Mesothelial cell of epicardium (in vitro differentiated cells): ENCODE measurements around the gene PHLDB3. TPM values are rescaled to one million over a fixed set of nuclear protein-coding genes. Genes with fewer than 3 reads are reported as not detected.
"Not testable (repeated sequence)": the region's sequence is repeated elsewhere in the genome, so short reads cannot be mapped to it uniquely, and the experiment has no call there.

ENCODE experiments used
- DNase-seq, 2 experiments: peaks; one replicate each; pipeline ENCODE4 v3.0.0; 2021; ENCODE audit warnings: low spot score in 2 of 2; ENCODE audit not compliant: unreplicated experiment in 2 of 2
- H3K27ac Mint-ChIP-seq: 2 replicates; pipeline ENCODE4 v1.8.0; 2021; ENCODE audit warnings: mixed read lengths
- H3K27me3 Mint-ChIP-seq: 2 replicates; pipeline ENCODE4 v1.8.0; 2021; ENCODE audit warnings: low read depth, mixed read lengths
- H3K36me3 Mint-ChIP-seq: 2 replicates; pipeline ENCODE4 v1.8.0; 2021; ENCODE audit warnings: mixed read lengths
- H3K4me1 Mint-ChIP-seq: 2 replicates; pipeline ENCODE4 v1.8.0; 2021; ENCODE audit warnings: mixed read lengths
- H3K4me3 Mint-ChIP-seq: 2 replicates; pipeline ENCODE4 v1.8.0; 2021; ENCODE audit warnings: mild to moderate bottlenecking, moderate library complexity, mixed read lengths
- H3K9me3 Mint-ChIP-seq: 2 replicates; pipeline ENCODE4 v1.8.0; 2021; ENCODE audit warnings: mixed read lengths
- total RNA-seq: library from RNA; stranded (reverse); gene quantifications from 3 replicates; pipeline ENCODE4 v1.2.1, GENCODE V29; 2021
- TF ChIP-seq, protein P1 (sequence below): fragments of 200-600 bp; sonication (generic); IDR thresholded peaks from one replicate; pipeline ENCODE4 v1.5.0; 2021; ENCODE audit warnings: antibody characterized with exemption; ENCODE audit not compliant: unreplicated experiment

The PHLDB3 gene
- total RNA-seq, 1 donor from 2014 or later: 31.4 TPM

DNA sequence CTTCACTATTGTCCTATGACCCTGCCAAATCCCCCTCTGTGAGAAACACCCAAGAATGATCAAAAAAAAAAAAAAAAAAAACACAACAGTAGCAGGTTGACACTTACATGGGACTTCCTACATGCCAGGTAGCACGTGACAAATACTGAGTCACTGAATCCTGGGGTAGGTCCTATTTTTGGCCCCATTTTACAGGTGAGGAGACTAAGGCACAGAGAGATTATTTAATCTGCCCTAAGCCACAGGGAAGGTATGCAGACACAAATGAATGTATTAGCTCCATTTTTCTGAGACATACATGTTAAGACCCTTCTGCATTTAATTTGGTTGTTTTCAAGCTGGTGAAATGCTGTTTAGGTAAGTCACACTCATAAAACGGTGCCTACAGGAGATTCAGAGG is 44.2 kb upstream of the PHLDB3 start:
- Mint-ChIP-seq H3K27ac (no peak overlapping the region), H3K4me3 (no peak overlapping the region), H3K36me3 (peaks cover 30% of the 10 kb centered on the region), H3K9me3 (no peaks in the 10 kb centered on the region), H3K4me1 (no peaks in the 10 kb centered on the region), H3K27me3 (no peaks in the 10 kb centered on the region)
- DNase-seq: no peak
- TF ChIP-seq, protein P1, sequence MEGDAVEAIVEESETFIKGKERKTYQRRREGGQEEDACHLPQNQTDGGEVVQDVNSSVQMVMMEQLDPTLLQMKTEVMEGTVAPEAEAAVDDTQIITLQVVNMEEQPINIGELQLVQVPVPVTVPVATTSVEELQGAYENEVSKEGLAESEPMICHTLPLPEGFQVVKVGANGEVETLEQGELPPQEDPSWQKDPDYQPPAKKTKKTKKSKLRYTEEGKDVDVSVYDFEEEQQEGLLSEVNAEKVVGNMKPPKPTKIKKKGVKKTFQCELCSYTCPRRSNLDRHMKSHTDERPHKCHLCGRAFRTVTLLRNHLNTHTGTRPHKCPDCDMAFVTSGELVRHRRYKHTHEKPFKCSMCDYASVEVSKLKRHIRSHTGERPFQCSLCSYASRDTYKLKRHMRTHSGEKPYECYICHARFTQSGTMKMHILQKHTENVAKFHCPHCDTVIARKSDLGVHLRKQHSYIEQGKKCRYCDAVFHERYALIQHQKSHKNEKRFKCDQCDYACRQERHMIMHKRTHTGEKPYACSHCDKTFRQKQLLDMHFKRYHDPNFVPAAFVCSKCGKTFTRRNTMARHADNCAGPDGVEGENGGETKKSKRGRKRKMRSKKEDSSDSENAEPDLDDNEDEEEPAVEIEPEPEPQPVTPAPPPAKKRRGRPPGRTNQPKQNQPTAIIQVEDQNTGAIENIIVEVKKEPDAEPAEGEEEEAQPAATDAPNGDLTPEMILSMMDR: no peak

DNA sequence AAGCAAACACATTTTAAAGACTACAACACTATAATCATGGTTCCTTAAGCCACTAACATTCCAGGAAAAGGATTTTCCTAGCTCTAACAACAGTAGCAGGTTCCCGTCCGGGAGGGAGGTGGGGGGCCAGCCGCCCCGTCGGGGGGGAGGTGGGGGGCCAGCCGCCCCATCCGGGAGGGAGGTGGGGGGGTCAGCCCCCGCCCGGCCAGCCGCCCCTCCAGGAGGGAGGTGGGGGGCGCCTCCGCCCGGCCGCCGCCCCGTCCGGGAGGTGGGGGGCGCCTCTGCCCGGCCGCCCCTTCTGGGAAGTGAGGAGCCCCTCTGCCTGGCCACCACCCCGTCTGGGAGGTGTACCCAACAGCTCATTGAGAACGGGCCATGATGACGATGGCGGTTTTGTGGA is 43.4 kb upstream of the PHLDB3 start:
- not testable (repeated sequence) for H3K4me3 Mint-ChIP-seq, H3K27ac Mint-ChIP-seq, H3K27me3 Mint-ChIP-seq, DNase-seq, H3K4me1 Mint-ChIP-seq, H3K9me3 Mint-ChIP-seq
- H3K36me3 Mint-ChIP-seq: peaks cover 38% of the 10 kb centered on the region

DNA sequence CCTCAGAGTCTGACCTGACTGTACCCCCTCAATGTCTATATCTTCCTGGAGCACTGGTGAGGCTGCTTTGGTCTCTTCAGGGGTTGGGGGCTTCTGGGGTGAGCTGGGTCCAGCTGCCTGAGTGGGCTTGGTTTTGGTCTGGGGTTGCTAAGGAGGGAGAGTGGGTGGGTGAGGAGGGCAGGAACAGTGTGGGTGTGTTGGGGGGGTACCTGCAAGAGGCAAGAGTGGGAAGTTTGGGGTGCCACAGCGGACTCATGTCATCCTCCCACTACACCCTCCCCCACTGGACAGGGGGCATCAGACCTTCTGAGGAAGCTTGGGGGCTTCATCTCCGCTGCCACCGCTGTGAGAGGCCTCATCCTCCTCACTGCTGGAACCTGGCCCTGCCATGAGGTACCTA is 42.0 kb upstream of the PHLDB3 start:
- Mint-ChIP-seq H3K4me3 (no peak overlapping the region), H3K4me1 (no peaks in the 10 kb centered on the region), H3K9me3 (no peaks in the 10 kb centered on the region), H3K27ac (no peak overlapping the region), H3K36me3 (peaks cover 42% of the 10 kb centered on the region), H3K27me3 (no peaks in the 10 kb centered on the region)
- TF ChIP-seq, protein P1: no peak
- DNase-seq: no peak

DNA sequence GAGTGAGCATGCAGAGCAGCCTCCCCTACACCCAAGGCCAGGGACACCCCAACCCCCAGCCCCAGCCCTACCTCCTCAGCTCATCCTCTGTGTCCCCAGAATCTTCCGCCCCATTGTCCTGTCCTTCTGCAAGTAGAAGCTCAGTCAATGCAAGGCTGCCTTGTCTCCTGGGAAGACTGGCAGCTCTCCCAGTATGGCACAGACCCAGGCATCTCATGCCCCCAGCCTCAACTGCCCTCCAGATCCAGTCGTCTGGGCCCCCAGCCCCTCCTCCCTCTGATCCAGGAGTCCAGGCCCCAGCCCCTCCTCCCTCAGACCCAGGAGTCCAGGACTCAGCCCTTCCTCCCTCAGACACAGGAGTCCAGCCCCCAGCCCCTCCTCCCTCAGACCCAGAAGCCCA is 41.4 kb upstream of the PHLDB3 start:
- H3K4me1 Mint-ChIP-seq: no peaks in the 10 kb centered on the region
- TF ChIP-seq, protein P1: no peak
- peaks cover 40% of the 10 kb centered on the region for H3K36me3 Mint-ChIP-seq
- H3K27me3 Mint-ChIP-seq: no peaks in the 10 kb centered on the region
- H3K9me3 Mint-ChIP-seq: no peaks in the 10 kb centered on the region
- H3K27ac Mint-ChIP-seq: no peak overlapping the region
- H3K4me3 Mint-ChIP-seq: no peak overlapping the region
- DNase-seq: no peak

DNA sequence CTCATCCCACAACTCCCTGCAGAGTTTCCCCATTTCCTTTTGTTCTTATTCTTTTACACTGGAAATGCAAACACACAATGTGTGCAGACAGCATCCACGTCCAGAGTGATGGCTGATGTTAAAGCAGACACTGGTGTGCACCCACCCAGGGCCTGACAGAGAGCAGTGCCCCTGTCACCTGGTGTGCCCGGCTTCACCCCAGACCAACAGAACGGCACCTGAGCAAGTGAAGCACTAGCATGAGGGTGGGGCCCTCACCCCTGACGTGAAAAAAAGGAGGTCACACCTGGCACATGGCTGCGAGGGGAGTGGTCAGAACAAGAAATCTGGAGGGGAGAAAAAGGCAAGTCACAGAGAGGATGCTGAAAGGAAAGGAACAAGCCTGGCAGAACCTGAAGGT is 40.7 kb upstream of the PHLDB3 start:
- TF ChIP-seq, protein P1: no peak
- H3K4me1 Mint-ChIP-seq: no peaks in the 10 kb centered on the region
- H3K27me3 Mint-ChIP-seq: no peaks in the 10 kb centered on the region
- H3K27ac Mint-ChIP-seq: no peak overlapping the region
- H3K4me3 Mint-ChIP-seq: no peak overlapping the region
- H3K9me3 Mint-ChIP-seq: peaks cover 3% of the 10 kb centered on the region
- peaks cover 41% of the 10 kb centered on the region for H3K36me3 Mint-ChIP-seq
- DNase-seq: no peak

DNA sequence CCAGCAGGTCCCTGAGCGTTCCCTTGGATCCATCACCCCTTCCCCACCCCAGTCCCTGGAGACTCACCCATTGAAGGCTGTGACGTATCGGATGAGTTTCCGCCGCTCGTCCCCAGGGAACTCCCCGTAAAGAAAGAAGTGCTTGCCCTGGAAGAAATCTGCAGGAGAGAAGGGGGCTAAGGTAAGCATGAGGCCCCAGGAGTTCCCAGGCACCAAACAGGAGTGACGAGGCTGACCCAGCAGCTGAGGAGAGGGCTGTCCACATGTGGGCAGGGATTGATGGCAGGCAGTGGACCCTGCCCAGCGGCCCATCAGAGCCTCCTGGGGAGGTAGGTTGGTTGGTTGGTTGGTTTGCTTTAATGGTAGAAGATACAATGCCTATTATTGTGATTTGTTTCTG is 39.5 kb upstream of the PHLDB3 start:
- Mint-ChIP-seq H3K9me3 (peaks cover 11% of the 10 kb centered on the region), H3K27ac (no peak overlapping the region), H3K4me1 (no peaks in the 10 kb centered on the region), H3K36me3 (peaks cover 51% of the 10 kb centered on the region), H3K4me3 (no peak overlapping the region), H3K27me3 (no peaks in the 10 kb centered on the region)
- TF ChIP-seq, protein P1: no peak
- no peak for DNase-seq
